B cell (primary cell): ENCODE results near the gene PRR16. TPM values are rescaled to one million over a fixed set of nuclear protein-coding genes. Genes with fewer than 3 reads are reported as not detected.

Experiments used
- ATAC-seq: fragments of 200-7000 bp; cut with Tn5 transposase; one replicate; pipeline ENCODE4 v1.10.0; 2021; ENCODE audit warnings: low read depth, mild to moderate bottlenecking, moderate number of reproducible peaks, moderate library complexity
- CTCF ChIA-PET: fragments of 350-600 bp; sonication (Branson Sonifier 250); formaldehyde crosslinking; loops from one replicate; lab custom pipeline; 2021; ENCODE audit warnings: antibody characterized with exemption, inconsistent platforms; lab: Charles Lee
- POLR2A ChIA-PET: fragments of 350-600 bp; sonication (Branson Sonifier 250); formaldehyde crosslinking; loops from one replicate; lab custom pipeline; 2021; ENCODE audit warnings: antibody characterized with exemption; lab: Charles Lee
- DNase-seq: peaks from one replicate; pipeline ENCODE4 v3.0.0; 2013
- H2AFZ ChIP-seq: 2 replicates; pipeline ENCODE4 v1.6.1; 2012; ENCODE audit warnings: mild to moderate bottlenecking, low read depth, low read length; ENCODE audit not compliant: insufficient read depth, poor library complexity, severe bottlenecking
- H3K27ac ChIP-seq, 2 donors: 1 replicate in 1 of 2; 2 replicates in 1 of 2; pipeline ENCODE4 v1.5.1; 2012 to 2013; ENCODE audit warnings: low read length in 2 of 2, mild to moderate bottlenecking in 2 of 2, moderate library complexity in 1 of 2
- H3K27me3 ChIP-seq, 4 experiments: fragments of 200-600 bp in 1 of 4; sonication (generic) in 1 of 4; replicated peaks in 1 of 4; 1 replicate in 2 of 4; 2 replicates in 2 of 4; pipeline versions ENCODE4 v1.6.1 to v1.7.0; 2013 to 2016; ENCODE audit warnings: low read length in 3 of 4, mild to moderate bottlenecking in 2 of 4, mixed read lengths in 1 of 4, moderate library complexity in 1 of 4; ENCODE audit not compliant: insufficient read depth in 4 of 4, control insufficient read depth in 3 of 4; ENCODE audit errors: control extremely low read depth in 1 of 4
- H3K36me3 ChIP-seq, 2 experiments: replicated peaks in 1 of 2; 1 replicate in 1 of 2; 2 replicates in 1 of 2; pipeline versions ENCODE4 v1.6.1 to v1.7.1; 2013; ENCODE audit warnings: low read length in 1 of 2; ENCODE audit not compliant: insufficient read depth in 2 of 2, control insufficient read depth in 1 of 2; ENCODE audit errors: control extremely low read depth in 1 of 2, extremely low read depth in 1 of 2
- H3K4me1 ChIP-seq, 2 donors: fragments of 200-600 bp in 1 of 2; sonication (generic) in 1 of 2; 1 replicate in 1 of 2; 2 replicates in 1 of 2; pipeline versions ENCODE4 v1.5.1 to v1.6.1; 2013 to 2017; ENCODE audit warnings: low read length in 2 of 2; ENCODE audit not compliant: control insufficient read depth in 2 of 2, insufficient read depth in 2 of 2
- H3K4me2 ChIP-seq: replicated peaks from 2 replicates; pipeline ENCODE3; 2012; ENCODE audit warnings: mild to moderate bottlenecking, low read depth, low read length; ENCODE audit not compliant: poor library complexity, severe bottlenecking
- H3K4me3 ChIP-seq, 5 experiments: fragments of 200-600 bp in 1 of 5; sonication (generic) in 1 of 5; 1 replicate in 3 of 5; 2 replicates in 2 of 5; pipeline versions ENCODE4 v1.5.1 to v1.7.0; 2011 to 2016; ENCODE audit warnings: low read length in 4 of 5, mild to moderate bottlenecking in 4 of 5, low read depth in 2 of 5, control low read depth in 1 of 5, moderate library complexity in 1 of 5; ENCODE audit not compliant: insufficient read depth in 1 of 5; ENCODE audit errors: control extremely low read depth in 1 of 5, extremely low read depth in 1 of 5
- H3K79me2 ChIP-seq: fragments of 200-600 bp; sonication (generic); one replicate; pipeline ENCODE4 v1.6.0; 2016; ENCODE audit warnings: low read length; ENCODE audit not compliant: control insufficient read depth, insufficient read depth
- H3K9ac ChIP-seq: fragments of 200-600 bp; sonication (generic); 2 replicates; pipeline ENCODE4 v1.6.1; 2017; ENCODE audit warnings: mild to moderate bottlenecking, low read length, moderate library complexity
- H3K9me3 ChIP-seq, 3 donors: one replicate each; pipeline versions ENCODE4 v1.6.1 to v1.7.1; 2013; ENCODE audit warnings: low read length in 2 of 3; ENCODE audit not compliant: control insufficient read depth in 2 of 3, insufficient read depth in 1 of 3; ENCODE audit errors: control extremely low read depth in 1 of 3
- H4K20me1 ChIP-seq: 2 replicates; pipeline ENCODE4 v1.6.0; 2012; ENCODE audit warnings: mild to moderate bottlenecking, low read length; ENCODE audit not compliant: insufficient read depth, control insufficient read depth, poor library complexity, severe bottlenecking
- H3K27ac Mint-ChIP-seq: one replicate; pipeline ENCODE4 v1.8.0; 2021; ENCODE audit warnings: mixed read lengths
- H3K27me3 Mint-ChIP-seq: one replicate; pipeline ENCODE4 v1.8.0; 2021; ENCODE audit warnings: mixed read lengths
- H3K4me1 Mint-ChIP-seq: one replicate; pipeline ENCODE4 v1.8.0; 2021; ENCODE audit warnings: mixed read lengths
- H3K4me3 Mint-ChIP-seq: one replicate; pipeline ENCODE4 v1.8.0; 2021; ENCODE audit warnings: mixed read lengths
- H3K9me3 Mint-ChIP-seq: one replicate; pipeline ENCODE4 v1.8.0; 2022; ENCODE audit warnings: mixed read lengths; ENCODE audit not compliant: insufficient read depth
- EZH2 ChIP-seq: IDR thresholded peaks from 2 replicates; pipeline ENCODE4 v1.6.1; 2012; ENCODE audit warnings: borderline replicate concordance, low read depth, mild to moderate bottlenecking, moderate library complexity, low read length; ENCODE audit not compliant: insufficient read depth, poor library complexity, severe bottlenecking
- WGBS: methylation state at CpG from one replicate; pipeline ENCODE4 v1.1.5; 2013; ENCODE audit warnings: missing lambda C conversion rate; ENCODE audit not compliant: insufficient coverage; 5-methylcytosine and 5-hydroxymethylcytosine counted together
- intact Hi-C: fragments of 100-400 bp; cut with micrococcal nuclease; formaldehyde crosslinking; loops from one replicate; pipeline ENCODE4 v1.10.0; 2022
- polyA plus RNA-seq: library from polyadenylated mRNA; depleted of rRNA; stranded (reverse); fragments of >200 nt; gene quantifications from 2 replicates; pipeline ENCODE4 v1.2.3, GENCODE V29; 2012
- total RNA-seq, 2 donors: library from RNA; stranded (reverse); fragments of 120-200 nt in 1 of 2; gene quantifications; 1 replicate in 1 of 2; 2 replicates in 1 of 2; pipeline versions ENCODE4 v1.2.3 to v1.2.4, GENCODE V29; 2013 to 2022
- TF ChIP-seq, protein P1 (sequence below): fragments of 200-600 bp; IDR thresholded peaks from one replicate; pipeline ENCODE4 v1.8.0; 2022; ENCODE audit warnings: antibody characterized with exemption, mild to moderate bottlenecking

PRR16 gene
- total and polyA plus RNA-seq, 2 donors (not counting 1 experiment from before 2014, with no cell fraction given): 0.16 TPM; not detected in 1

DNA sequence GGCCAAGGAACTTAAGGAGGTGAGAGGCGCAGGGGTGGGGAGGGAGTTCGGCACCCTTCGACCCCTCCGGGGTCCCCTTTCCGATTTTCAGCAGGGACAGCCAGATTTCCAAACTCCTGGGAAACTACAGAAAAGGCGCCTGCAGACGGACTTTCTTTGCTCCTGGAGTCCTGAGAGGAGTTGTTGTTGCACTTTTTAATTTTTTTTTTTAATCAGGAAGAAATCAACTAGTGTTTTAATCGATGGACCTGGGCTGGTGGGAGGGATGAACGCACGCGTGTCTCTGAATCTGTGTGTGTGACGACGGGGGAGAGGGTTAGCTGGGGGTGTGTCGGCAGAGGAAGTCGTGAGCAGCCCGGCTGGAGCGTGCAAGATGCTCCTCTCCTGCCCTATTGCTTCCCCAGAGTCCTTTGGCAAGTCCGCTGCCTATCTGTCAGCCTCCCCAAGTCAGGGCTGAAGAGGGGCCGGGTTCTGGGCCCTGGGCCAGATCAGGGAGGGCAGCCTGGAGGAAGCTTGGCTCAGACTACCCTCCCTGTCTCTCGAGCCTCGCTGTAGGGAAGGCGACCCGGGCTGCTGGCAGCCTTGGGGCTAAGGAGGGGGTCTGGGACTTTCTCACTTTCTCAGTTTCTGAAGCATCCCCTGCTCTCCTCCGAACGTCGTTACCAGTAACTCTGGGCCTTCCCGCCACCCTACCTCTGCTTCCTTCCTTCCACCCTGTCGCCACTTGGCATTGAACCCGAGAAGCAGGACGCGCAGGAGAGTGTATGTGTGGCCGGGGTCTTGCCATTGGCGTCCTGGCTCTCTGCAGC is 731 bp downstream of the PRR16 start:
- Histone ChIP-seq H3K36me3 (no peaks in the 10 kb centered on the region), H3K4me1 (peaks cover 28% of the 10 kb centered on the region in 2 donors), H4K20me1 (no peaks in the 10 kb centered on the region), H3K27ac (no peak overlapping the region), H3K27me3 (peaks cover 0 to 23% (median 21%) of the 10 kb centered on the region in 4 experiments), H3K79me2 (no peaks in the 10 kb centered on the region), H3K4me2 (peak overlapping the region; percentile 94), H3K9me3 (no peaks in the 10 kb centered on the region), H3K9ac (peak overlapping the region; percentile 71), H2AFZ (peak overlapping the region; percentile 74), H3K4me3 (peak overlapping the region; percentile 42 to 76 (median 57))
- Mint-ChIP-seq H3K27me3 (peaks cover 16% of the 10 kb centered on the region), H3K27ac (peak overlapping the region; percentile 74), H3K4me1 (peaks cover 28% of the 10 kb centered on the region), H3K4me3 (peak overlapping the region; percentile 89), H3K9me3 (no peaks in the 10 kb centered on the region)
- intact Hi-C loops: loop anchor here (10.0 kb wide), 1 partner anchor 1480 kb away; the partner anchor contains the start of gene DTWD2
- ATAC-seq (peak; percentile 22), DNase-seq (peak; percentile 58)
- CTCF ChIA-PET: no interaction called here
- POLR2A ChIA-PET: no interaction called here
- no peak for TF ChIP-seq EZH2
- TF ChIP-seq, protein P1, sequence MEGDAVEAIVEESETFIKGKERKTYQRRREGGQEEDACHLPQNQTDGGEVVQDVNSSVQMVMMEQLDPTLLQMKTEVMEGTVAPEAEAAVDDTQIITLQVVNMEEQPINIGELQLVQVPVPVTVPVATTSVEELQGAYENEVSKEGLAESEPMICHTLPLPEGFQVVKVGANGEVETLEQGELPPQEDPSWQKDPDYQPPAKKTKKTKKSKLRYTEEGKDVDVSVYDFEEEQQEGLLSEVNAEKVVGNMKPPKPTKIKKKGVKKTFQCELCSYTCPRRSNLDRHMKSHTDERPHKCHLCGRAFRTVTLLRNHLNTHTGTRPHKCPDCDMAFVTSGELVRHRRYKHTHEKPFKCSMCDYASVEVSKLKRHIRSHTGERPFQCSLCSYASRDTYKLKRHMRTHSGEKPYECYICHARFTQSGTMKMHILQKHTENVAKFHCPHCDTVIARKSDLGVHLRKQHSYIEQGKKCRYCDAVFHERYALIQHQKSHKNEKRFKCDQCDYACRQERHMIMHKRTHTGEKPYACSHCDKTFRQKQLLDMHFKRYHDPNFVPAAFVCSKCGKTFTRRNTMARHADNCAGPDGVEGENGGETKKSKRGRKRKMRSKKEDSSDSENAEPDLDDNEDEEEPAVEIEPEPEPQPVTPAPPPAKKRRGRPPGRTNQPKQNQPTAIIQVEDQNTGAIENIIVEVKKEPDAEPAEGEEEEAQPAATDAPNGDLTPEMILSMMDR: no peak
- 2% methylated on average over 24 of the region's 33 CpGs for WGBS

DNA sequence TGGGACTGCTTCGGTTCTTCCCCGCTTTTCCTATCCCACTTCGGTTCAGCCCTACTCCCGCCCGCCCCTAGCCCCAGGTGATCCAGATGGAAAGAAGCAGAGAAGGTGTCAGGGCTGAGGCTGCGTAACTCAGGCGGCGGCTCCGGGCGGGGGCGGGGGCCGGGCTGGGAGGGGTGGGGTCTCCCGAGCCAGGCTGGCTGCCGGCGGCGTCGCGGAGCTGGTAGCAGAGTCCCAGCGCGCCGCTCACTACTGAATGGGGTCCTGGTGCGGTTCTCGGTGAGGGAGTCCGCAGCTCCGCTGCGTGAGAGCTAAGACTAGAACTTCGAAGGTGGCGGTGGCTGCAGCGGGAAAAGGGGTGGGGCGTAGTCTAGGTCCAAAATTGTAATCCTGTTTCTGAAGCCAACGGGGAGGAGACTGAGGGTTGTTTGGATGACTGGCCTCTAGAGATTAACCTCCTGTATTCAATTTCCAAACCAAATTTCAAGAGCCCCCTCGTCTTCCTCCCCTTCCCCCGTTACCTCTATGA is 1.4 kb downstream of the PRR16 start:
- H3K9ac ChIP-seq: peak overlapping the region; percentile 71
- no peaks in the 10 kb centered on the region for H3K9me3 ChIP-seq
- H3K4me3 ChIP-seq: peak overlapping the region in 4 of 5 experiments; percentile 50 to 76 (median 61)
- DNase-seq (no peak), ATAC-seq (no peak)
- H3K36me3 ChIP-seq: no peaks in the 10 kb centered on the region
- H2AFZ ChIP-seq: peak overlapping the region; percentile 74
- H3K27me3 ChIP-seq: peaks cover 0 to 24% (median 21%) of the 10 kb centered on the region in 4 experiments
- intact Hi-C loops: loop anchor here (10.0 kb wide), 1 partner anchor 1481 kb away; the partner anchor contains the start of gene DTWD2
- ChIA-PET POLR2A (no interaction called here), CTCF (no interaction called here)
- peak overlapping the region; percentile 94 for H3K4me2 ChIP-seq
- no peak overlapping the region for H3K27ac Mint-ChIP-seq
- H3K9me3 Mint-ChIP-seq: no peaks in the 10 kb centered on the region
- under 1% methylated on average over 17 of the region's 33 CpGs for WGBS
- peak overlapping the region; percentile 89 for H3K4me3 Mint-ChIP-seq
- no peak overlapping the region for H3K27ac ChIP-seq
- no peaks in the 10 kb centered on the region for H3K79me2 ChIP-seq
- peaks cover 16% of the 10 kb centered on the region for H3K27me3 Mint-ChIP-seq
- H3K4me1 ChIP-seq: peaks cover 28% of the 10 kb centered on the region in 2 donors
- TF ChIP-seq, protein P1: no peak
- H3K4me1 Mint-ChIP-seq: peaks cover 28% of the 10 kb centered on the region
- H4K20me1 ChIP-seq: no peaks in the 10 kb centered on the region
